GM19397 (cell line): Measurements from ENCODE around the gene DCTN3.
"Not testable (repeated sequence)": the region's sequence is repeated elsewhere in the genome, so short reads cannot be mapped to it uniquely, and the experiment has no call there.

ENCODE experiments used
- ATAC-seq: cut with Tn5 transposase; IDR thresholded peaks from one replicate; pipeline ENCODE4 v1.9.1; 2021; ENCODE audit warnings: mild to moderate bottlenecking, moderate library complexity; ENCODE audit not compliant: unreplicated experiment

Gene DCTN3

DNA sequence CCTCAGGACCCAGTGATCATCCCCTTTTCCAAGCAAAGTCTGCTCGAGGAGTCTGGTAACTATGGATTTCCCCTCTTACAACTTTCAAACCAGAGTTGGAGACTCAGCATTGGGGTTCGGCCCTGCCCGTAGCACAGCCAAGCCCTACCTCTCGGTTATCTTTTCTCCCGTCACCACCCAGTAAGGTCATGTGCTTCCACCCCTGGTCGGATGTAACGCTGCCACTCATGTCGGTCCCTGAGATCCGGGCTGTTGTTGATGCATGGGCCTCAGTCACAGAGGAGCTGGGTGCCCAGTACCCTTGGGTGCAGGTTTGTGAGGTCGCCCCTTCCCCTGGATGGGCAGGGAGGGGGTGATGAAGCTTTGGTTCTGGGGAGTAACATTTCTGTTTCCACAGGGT lies 27.4 kb upstream of the DCTN3 start:
- no peak for ATAC-seq

DNA sequence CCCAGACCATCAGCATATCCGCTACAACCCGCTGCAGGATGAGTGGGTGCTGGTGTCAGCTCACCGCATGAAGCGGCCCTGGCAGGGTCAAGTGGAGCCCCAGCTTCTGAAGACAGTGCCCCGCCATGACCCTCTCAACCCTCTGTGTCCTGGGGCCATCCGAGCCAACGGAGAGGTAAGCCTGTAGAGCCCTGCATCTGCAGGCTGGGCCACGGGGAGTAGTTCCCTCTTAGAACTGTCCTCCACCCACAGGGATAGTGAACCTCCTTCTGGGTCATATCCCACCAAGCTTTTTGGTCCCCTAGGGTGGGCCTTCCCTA lies 26.7 kb upstream of the DCTN3 start:
- no peak for ATAC-seq

DNA sequence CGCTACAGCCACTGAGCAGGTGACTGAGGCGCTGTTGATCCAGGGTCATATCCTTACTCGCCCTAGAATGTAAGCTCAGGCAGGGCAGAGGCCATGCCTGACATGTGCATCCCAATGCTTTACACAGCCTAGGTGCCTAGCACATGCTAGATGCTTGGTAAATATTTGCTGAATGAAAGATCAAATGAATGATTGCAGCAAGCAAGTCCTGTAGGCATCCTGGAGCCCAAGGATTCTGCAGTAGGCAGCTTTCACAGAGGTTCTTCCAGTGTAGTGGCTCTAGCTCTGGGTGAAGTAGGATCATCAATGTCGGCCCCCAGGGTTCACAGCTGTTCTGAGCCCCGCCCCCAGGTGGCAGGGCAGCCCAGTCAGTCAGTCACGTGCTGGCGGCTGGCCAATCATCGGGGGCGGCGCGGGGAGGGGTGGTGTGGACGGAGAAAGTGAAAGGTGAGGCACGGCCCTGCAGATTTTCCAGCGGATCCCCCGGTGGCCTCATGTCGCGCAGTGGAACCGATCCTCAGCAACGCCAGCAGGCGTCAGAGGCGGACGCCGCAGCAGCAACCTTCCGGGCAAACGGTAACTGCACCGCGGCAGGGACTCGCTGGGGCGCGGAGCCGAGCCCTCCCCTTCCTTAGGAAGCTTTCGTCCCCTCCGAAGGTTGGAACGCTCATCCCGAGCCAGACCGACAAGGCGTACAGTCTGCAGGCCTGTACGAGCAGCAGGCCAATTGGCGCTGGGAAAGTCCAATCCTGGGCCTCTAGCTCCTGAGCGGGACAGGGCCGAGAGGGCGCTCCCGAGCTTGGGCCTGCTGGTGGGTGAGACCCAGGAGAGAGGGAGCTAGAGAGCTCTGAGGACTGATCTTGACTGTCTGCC lies 26.2 kb upstream of the DCTN3 start, which contains the start of gene GALT:
Gene GALT (plus strand): TSS at position 465 of the 873 bp plus-strand sequence. CDS start 30 bp downstream, at position 495.
- ATAC-seq, result peak; percentile 90

DNA sequence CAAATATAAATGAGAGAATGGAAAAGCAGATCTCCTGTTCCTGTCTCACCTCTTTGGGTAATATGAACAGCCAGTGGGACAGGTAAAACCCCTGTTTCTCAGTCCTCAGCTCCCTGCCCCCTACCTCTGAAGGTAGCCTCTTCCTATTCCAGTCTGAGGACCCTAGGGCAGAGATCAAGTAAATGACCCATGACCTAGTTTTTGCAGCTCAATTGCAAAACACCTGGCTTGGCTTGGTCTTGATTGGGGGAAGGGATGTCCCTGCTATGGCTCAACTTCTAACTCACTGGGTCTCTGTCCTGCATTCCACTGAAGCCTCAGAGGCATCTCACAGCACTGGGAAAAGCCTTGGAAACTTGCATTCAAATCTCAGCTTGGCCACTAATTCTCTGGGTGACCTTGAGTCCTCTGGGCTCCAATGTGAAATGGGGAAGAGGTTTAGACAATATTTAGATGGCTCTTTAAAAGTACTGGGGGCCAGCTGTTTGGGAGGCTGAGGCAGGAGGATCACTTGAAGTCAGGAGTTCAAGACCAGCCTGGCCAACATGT lies 24.5 kb upstream of the DCTN3 start:
- no peak for ATAC-seq

- ATAC-seq, result no peak
These were observed 22.4 kb upstream of the DCTN3 start for GRCh38 chr9:34642679-34643078.

DNA sequence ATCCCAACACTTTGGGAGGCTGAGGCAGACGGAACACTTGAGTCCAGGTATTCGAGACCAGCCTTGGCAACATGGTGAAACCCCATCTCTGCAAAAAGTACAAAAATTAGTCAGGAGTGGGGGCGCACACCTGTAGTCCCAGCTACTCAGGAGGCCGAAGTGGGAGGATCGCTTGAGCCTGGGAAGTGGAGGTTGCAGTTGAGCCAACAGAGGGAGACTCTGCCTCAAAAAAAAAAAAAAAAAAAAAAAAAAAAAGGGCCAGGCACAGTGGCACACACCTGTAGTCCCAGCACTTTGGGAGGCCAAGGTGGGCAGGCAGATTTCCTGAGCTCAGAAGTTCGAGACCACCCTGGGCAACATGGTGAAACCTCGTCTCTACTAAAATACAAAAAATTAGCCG lies 19.0 kb upstream of the DCTN3 start:
- ATAC-seq, result not testable (repeated sequence)

- no peak for ATAC-seq
These were observed 17.8 kb upstream of the DCTN3 start for GRCh38 chr9:34638138-34638445.

DNA sequence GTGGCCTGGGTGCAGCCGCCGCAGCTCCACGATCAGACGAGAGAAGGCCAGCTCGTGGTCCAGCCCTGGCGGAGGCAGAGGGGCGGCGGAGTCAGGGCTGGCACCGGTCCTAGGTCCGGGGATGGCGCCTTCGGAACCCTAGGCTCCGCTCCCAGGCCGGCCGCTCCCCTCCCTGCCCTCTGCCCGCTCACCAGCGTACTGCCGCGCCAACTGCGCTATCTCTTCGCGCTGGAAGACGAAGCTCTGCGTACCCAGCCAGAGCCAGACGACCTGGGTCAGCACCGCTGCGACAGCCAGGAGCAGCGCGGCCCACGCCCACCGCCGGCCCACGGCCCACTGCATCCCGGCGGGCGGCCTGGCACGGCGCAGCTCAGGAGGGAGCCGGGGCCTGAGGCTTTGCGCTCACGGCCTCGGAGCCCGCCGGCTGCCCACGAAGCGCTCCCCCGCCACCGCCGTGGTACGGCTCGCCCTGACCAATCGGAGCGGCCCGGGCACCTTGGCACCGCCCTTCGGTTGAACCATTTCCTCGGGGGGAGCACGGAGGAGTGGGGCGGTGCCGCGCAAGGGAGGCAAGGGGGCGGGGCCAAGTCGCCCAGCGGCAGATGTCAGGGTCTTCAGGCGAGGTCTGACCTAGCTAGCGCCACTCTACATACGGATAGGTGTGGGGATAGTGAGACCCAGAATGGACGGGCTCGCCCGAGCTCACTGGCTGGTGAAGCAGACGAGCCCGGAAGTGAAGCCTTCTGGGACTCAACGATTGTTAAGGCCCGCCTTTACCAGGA lies 17.3 kb upstream of the DCTN3 start, which contains the start of gene SIGMAR1:
Gene SIGMAR1 (minus strand): TSS at position 432 of the 782 bp plus-strand sequence. CDS start 90 bp downstream, at position 342.
- peak; percentile 89 for ATAC-seq

DNA sequence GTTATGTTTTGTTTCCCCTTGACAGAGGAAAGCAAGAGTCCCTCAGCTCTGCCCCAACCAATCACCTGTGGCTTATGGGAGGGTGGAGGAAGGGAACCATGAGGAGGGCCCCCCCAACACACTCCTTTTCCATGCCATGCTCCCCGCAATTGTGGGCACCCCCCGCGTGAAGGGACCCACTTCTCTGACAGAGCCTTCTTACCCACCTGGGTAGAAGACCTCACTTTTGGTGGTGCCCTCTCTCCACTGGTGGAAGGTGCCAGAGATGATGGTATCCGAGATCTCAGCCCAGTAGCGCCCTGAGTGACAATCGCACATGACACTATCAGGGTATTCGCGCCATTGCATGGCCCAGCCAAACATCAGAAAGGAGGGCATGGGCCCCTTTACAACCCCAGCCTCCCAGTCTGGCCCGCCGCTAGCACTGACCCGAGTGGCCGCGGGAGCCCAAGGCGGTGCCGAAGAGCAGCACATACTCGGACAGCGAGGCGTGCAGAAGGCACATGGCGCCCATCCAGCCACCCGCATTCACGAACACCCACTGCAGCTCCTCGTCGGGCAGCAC lies 16.6 kb upstream of the DCTN3 start:
- ATAC-seq, result no peak

- ATAC-seq, result no peak
These were observed 15.3 kb upstream of the DCTN3 start for GRCh38 chr9:34635556-34635955.

GRCh38 chr9:34634551-34635248 lies 14.4 kb upstream of the DCTN3 start:
- ATAC-seq, result no peak

DNA sequence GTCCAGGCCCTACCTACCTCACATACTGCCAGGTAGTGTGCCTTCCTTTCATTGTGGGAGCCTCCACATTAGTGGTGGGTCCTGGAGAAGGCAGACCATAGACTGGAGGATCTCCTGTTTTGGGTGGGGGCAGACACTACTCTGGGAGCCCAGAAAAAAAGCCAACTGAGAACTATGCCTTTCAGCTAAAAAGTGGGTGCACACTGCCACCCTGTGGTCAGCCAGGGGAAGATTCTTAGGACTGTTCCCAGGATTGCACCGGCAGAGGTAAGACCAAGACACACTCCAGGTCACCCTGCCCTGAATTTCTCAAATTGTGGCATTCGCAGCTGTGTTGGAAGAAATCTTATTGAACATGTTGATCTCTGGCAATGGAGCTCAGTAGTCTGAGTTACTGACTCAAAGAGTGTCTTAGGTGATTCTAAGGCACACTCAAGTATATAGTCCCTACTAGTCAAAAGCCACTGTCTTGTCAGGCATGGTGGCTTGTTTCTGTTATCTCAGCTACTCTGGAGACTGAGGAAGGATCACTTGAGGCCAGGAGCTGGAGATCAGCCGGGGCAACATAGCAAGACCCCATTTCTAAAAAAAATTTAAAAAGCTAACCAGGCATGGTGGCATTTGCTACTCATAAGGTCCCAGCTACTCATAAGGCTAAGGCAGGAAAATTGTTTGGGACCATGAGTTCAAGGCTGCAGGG lies 13.7 kb upstream of the DCTN3 start:
- ATAC-seq, result no peak

DNA sequence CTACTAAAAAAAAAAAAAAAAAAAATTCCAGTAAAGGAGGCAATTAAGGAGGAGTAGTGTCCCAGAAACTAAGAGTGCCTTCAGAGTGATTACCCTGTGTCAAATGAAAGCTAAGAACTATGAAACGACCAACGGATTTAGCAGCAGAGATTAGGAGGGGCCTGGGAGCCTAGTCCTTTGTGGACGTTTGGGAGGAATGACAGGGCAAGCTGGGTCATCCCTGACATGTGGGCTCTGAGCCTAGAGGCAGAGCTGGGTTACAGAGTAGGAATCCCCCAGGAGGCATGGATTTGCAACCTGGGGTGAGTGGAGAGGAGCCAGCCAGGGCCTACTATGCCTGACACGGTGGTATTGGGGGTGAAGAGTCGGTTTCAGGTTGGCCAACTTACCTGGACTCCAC lies 12.9 kb upstream of the DCTN3 start:
- ATAC-seq, result no peak

DNA sequence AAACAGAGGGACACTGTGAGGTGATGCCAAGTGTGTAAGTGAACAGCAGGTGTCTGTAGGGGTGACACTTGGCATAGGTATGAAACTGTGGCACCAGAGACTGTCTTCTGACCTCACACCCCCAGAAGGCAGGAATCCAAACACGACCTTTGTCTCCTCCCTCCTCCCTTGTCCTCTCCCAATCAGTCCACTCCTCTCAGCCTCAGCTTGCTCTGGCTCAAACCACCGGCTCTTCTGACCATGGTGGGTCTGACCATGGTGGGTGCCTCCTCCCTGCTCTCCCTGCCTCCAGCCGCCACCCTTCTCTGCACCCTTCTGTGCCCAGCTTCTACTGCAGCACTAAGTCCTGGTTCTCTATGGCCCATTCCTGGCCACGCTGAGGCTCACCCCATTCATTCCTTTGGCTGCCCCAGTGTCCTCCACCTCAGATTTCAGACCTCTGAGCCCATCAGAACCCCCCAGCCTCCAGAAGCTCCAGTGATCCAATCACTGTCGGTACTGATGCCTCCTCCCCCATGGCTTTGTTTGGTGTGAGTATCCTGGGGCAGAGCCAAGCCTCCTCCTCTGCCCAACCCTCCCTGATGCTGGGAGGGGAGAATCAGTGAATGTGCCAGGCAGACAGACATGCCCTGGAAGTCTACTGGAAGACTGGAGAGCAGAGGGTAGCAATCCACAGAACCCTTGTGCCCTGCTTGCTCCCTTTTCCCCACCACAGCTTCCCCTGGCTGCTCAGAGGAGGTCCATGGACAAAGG lies 10.3 kb upstream of the DCTN3 start:
- no peak for ATAC-seq

DNA sequence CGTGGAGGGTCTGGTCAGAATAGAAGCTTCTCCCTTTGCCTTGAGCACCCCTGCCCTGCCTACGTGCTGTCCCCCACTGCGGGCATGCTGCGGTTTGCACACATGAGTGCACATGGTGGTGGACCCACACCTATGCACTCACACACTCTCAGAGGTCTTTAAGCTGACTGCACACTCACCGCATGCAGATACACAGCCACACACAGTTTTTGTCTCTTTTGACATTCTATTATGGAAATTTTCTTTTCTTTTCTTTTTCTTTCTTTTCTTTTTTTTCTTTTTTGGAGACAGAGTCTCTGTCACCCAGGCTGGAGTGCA lies 9.2 kb upstream of the DCTN3 start:
- ATAC-seq, result no peak

GRCh38 chr9:34628656-34629490 lies 8.6 kb upstream of the DCTN3 start, which contains the start of gene ARID3C:
Gene ARID3C (minus strand): TSS chr9:34629066. CDS start chr9:34628014, 1,052 bp downstream.
- ATAC-seq, result no peak

DNA sequence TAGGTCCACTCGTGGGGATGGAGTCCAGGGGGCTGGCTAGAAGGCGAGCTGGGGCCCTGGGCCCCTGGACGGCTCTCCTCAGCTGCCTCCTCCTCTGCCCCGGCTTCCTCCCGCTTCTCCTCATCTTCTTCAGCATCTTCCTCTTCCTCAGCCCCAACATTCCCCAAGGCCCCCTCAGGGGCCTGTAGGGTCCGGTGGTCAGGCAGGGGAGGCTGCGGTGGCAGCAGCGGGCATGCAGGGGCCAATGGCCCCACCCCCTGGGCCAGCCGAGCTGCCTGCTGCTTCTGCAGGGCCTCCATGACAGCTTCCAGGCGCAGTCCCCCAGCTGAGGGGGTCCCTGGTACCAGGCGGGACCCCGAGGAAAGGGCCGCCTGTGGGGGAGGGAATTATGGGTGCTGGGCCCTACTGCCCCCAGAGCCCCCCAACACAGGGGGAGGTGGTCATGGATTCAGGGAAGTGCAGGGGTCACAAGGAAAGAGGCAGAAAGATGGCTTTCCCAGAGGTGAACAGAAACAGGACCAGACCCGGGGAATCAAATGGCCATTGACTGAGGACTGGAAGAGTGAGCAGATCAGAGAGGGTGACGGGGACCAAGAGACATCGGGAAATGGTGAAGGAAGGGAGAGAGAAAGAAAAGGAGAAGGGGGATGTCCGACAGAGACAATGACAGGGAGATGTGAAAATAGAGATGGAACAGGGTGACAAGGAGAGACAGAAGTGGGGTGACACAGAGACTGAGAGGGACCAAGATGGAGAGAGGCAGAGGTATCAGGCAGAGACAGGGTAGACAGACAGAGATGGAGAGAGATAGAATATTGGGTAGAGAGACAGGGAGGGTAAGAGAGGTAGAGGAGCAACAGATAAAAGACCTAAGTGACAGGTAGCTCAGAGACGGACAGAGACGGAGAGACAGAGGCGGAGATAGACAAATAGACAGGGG lies 7.7 kb upstream of the DCTN3 start:
- ATAC-seq, result no peak

GRCh38 chr9:34625186-34625486 lies 4.8 kb upstream of the DCTN3 start:
- no peak for ATAC-seq
